ENCODE results near the gene ZNF507. TPM values are rescaled to one million over a fixed set of nuclear protein-coding genes. Genes with fewer than 3 reads are reported as not detected.

The ZNF507 gene
- total and polyA plus RNA-seq, 2 of the 8 experiments (the other 6 are each of a cell fraction or from before 2014, with no cell fraction given), result 8.6 to 28.8 TPM

- H3K36me3 ChIP-seq (ENCODE audit: control insufficient read depth in 2 of 4, insufficient read depth in 4 of 4, low read length in 3 of 4), result peaks cover 0 to 15% (median 3%) of the 10 kb centered on the region in 4 experiments; a peak in 6 of 8 replicates
- no peak for TF ChIP-seq JUN (IDR thresholded peaks at IDR 0.05; ENCODE audit: low read depth, low read length)
- TF ChIP-seq GABPA (IDR thresholded peaks at IDR 0.05; ENCODE audit: borderline replicate concordance, insufficient read depth, low read length), result no peak
- TF ChIP-seq NANOG (IDR thresholded peaks at IDR 0.05; ENCODE audit: insufficient read depth, low read depth, low read length, poor library complexity, severe bottlenecking), result no peak
- peaks cover 0 to 3% of the 10 kb centered on the region in 2 experiments for H4K20me1 ChIP-seq (replicated peaks in 1 of 2; ENCODE audit: control insufficient read depth in 1 of 2, insufficient read depth in 2 of 2, low read length in 2 of 2)
- DNase-seq (ENCODE audit: low read depth in 1 of 2, low spot score in 2 of 2) (no peak), FAIRE-seq (no peak)
- H3K4me2 ChIP-seq (ENCODE audit: insufficient read depth in 1 of 2, low read depth in 2 of 2, low read length in 2 of 2), result no peak overlapping the region
- no peaks in the 10 kb centered on the region for H3K27me3 ChIP-seq (replicated peaks in 1 of 4; ENCODE audit: control insufficient read depth in 3 of 4, extremely low read depth in 1 of 4, insufficient read depth in 3 of 4, low read length in 3 of 4)
- no peak overlapping the region for H2BK120ac ChIP-seq (replicated peaks; ENCODE audit: low read depth, low read length)
- no peak overlapping the region for H3K14ac ChIP-seq (ENCODE audit: insufficient read length)
- H2BK5ac ChIP-seq (ENCODE audit: low read depth, low read length), result no peak overlapping the region
- WGBS, 2 experiments (ENCODE audit: extremely low coverage in 1 of 2, insufficient coverage in 1 of 2, insufficient read length in 1 of 2, insufficient replicate concordance in 2 of 2, low coverage in 1 of 2, low lambda C conversion rate in 2 of 2, missing lambda C conversion rate in 1 of 2), result 78% methylated on average over 6 of the region's 7 CpGs; no CpG with 5 or more reads in 1 of the 2 experiments
- H3K9me3 ChIP-seq (ENCODE audit: insufficient read depth in 2 of 2, low read depth in 1 of 2, low read length in 1 of 2), result no peaks in the 10 kb centered on the region
- no peak overlapping the region for H2AK5ac ChIP-seq (ENCODE audit: low read depth, low read length)
- no peak overlapping the region for H3K27ac ChIP-seq (ENCODE audit: low read depth, low read length)
- peaks cover 2% of the 10 kb centered on the region for H3K79me1 ChIP-seq (ENCODE audit: low read depth, low read length)
- no peak overlapping the region for H2BK12ac ChIP-seq (ENCODE audit: low read depth, low read length)
- CTCF ChIA-PET (ENCODE audit: partially characterized antibody), result no interaction called here
- H4K8ac ChIP-seq (ENCODE audit: extremely low read depth, insufficient read depth, low read length), result no peak overlapping the region
- no peak overlapping the region for H4K5ac ChIP-seq (ENCODE audit: insufficient read length, low read depth, low read length)
- H2AFZ ChIP-seq (ENCODE audit: low read length), result no peak overlapping the region
- no peak overlapping the region for H3K4ac ChIP-seq (replicated peaks; ENCODE audit: insufficient read length, low read depth, low read length)
- H3K56ac ChIP-seq (replicated peaks; ENCODE audit: insufficient read length, low read depth, low read length), result no peak overlapping the region
- no peak overlapping the region for H4K91ac ChIP-seq (replicated peaks; ENCODE audit: insufficient read length, low read length)
- POLR2A ChIA-PET (ENCODE audit: partially characterized antibody), result no interaction called here
- no peak overlapping the region for H2BK20ac ChIP-seq (ENCODE audit: low read length)
- H3K23ac ChIP-seq (ENCODE audit: insufficient read length), result no peak overlapping the region
- no peak overlapping the region for H2BK15ac ChIP-seq (ENCODE audit: low read length)
- no peak overlapping the region for H3K4me3 ChIP-seq (ENCODE audit: extremely low read depth in 1 of 4, insufficient read depth in 2 of 4, low read depth in 3 of 4, low read length in 4 of 4)
- H3K9ac ChIP-seq (replicated peaks in 1 of 4; ENCODE audit: extremely low read depth in 1 of 4, low read depth in 3 of 4, low read length in 3 of 4), result no peak overlapping the region
- H3K18ac ChIP-seq (ENCODE audit: extremely low read depth, low read length), result no peak overlapping the region
- H3K23me2 ChIP-seq (ENCODE audit: low read depth, low read length), result no peaks in the 10 kb centered on the region
- peaks cover 0 to 5% of the 10 kb centered on the region in 2 experiments; a peak in 1 of 4 replicates for H3K79me2 ChIP-seq (ENCODE audit: control insufficient read depth in 1 of 2, insufficient read depth in 2 of 2, low read length in 2 of 2)
- no peaks in the 10 kb centered on the region for H3K4me1 ChIP-seq (replicated peaks in 1 of 4; ENCODE audit: control insufficient read depth in 3 of 4, insufficient read depth in 4 of 4, low read length in 3 of 4)
Measured at GRCh38 chr19:32421589-32422361, 76.4 kb downstream of the ZNF507 start.
